Endothelial cell of umbilical vein (primary cell): Measurements from ENCODE around the gene ANKRD31. TPM values are rescaled to one million over a fixed set of nuclear protein-coding genes. Genes with fewer than 3 reads are reported as not detected.

Source experiments
- BruUV-seq: library from RNA; stranded (reverse); fragments of 400-500 nt; replicated peaks from 2 replicates; lab custom pipeline; 2021; lab: Mats Ljungman, UMichigan
- CTCF ChIA-PET: fragments of 300-600, 350-600 bp; sonication (Branson Sonifier 250); formaldehyde crosslinking; loops from one replicate; lab custom pipeline; 2021; ENCODE audit warnings: antibody characterized with exemption, inconsistent platforms; lab: Charles Lee
- POLR2A ChIA-PET: fragments of 300-600, 350-600 bp; sonication (Branson Sonifier 250); formaldehyde crosslinking; loops from one replicate; lab custom pipeline; 2021; ENCODE audit warnings: antibody characterized with exemption, inconsistent platforms; lab: Charles Lee
- DNase-seq: peaks from one replicate; pipeline ENCODE4 v3.0.0-alpha.2; 2011; ENCODE audit warnings: low read depth, low spot score
- FAIRE-seq: peaks from 2 replicates; lab custom pipeline; 2011; peaks lifted over from hg19 to GRCh38; lab: Jason Lieb, UNC
- H2AFZ ChIP-seq: 2 replicates; pipeline ENCODE4 v1.6.0; 2012; ENCODE audit warnings: low read depth, low read length, control low read depth, inconsistent platforms
- H3K27ac ChIP-seq: 2 replicates; pipeline ENCODE4 v1.5.1; 2011; ENCODE audit warnings: low read depth, mild to moderate bottlenecking, control low read depth, low read length, moderate library complexity; ENCODE audit not compliant: insufficient read depth
- H3K27me3 ChIP-seq, 2 experiments: 2 replicates each; pipeline versions ENCODE4 v1.6.0 to v1.6.1; 2011; ENCODE audit warnings: low read length in 2 of 2, mixed read lengths in 1 of 2; ENCODE audit not compliant: control insufficient read depth in 2 of 2, insufficient read depth in 2 of 2
- H3K36me3 ChIP-seq, 2 experiments: 2 replicates in 1 of 2; 3 replicates in 1 of 2; pipeline ENCODE4 v1.5.1; 2011; ENCODE audit warnings: low read length in 2 of 2, mild to moderate bottlenecking in 1 of 2, moderate library complexity in 1 of 2; ENCODE audit not compliant: control insufficient read depth in 2 of 2, insufficient read depth in 2 of 2; ENCODE audit errors: extremely low read depth in 1 of 2
- H3K4me1 ChIP-seq: 3 replicates; pipeline ENCODE4 v1.5.1; 2011; ENCODE audit warnings: mild to moderate bottlenecking, low read length; ENCODE audit not compliant: control insufficient read depth, insufficient read depth; ENCODE audit errors: extremely low read depth
- H3K4me2 ChIP-seq: 2 replicates; pipeline ENCODE4 v1.6.1; 2011; ENCODE audit warnings: low read length, control low read depth, mixed read lengths; ENCODE audit not compliant: insufficient read depth
- H3K4me3 ChIP-seq, 3 experiments: fragments of 200-600 bp in 1 of 3; sonication (generic), shearing (Covaris generic) in 1 of 3; replicated peaks in 1 of 3; 2 replicates each; pipeline ENCODE4 v1.5.1; 2011 to 2016; ENCODE audit warnings: control low read depth in 3 of 3, low read length in 3 of 3, mild to moderate bottlenecking in 2 of 3, inconsistent platforms in 1 of 3, low read depth in 1 of 3, moderate library complexity in 1 of 3; ENCODE audit not compliant: insufficient read depth in 1 of 3
- H3K79me2 ChIP-seq: 2 replicates; pipeline ENCODE4 v1.6.0; 2012; ENCODE audit warnings: low read length, inconsistent platforms; ENCODE audit not compliant: control insufficient read depth, insufficient read depth
- H3K9ac ChIP-seq: replicated peaks from 2 replicates; pipeline ENCODE3; 2011; ENCODE audit warnings: low read length, control low read depth; ENCODE audit not compliant: insufficient read depth; ENCODE audit errors: extremely low read depth
- H3K9me1 ChIP-seq: replicated peaks from 3 replicates; pipeline ENCODE4 v1.6.0; 2011; ENCODE audit warnings: mild to moderate bottlenecking, low read length; ENCODE audit not compliant: control insufficient read depth, insufficient read depth; ENCODE audit errors: extremely low read depth
- H3K9me3 ChIP-seq: replicated peaks from 2 replicates; pipeline ENCODE4 v1.5.1; 2012; ENCODE audit warnings: low read length, inconsistent platforms; ENCODE audit not compliant: control insufficient read depth, insufficient read depth
- H4K20me1 ChIP-seq: replicated peaks from 2 replicates; pipeline ENCODE3; 2011; ENCODE audit warnings: mild to moderate bottlenecking, low read length; ENCODE audit not compliant: control insufficient read depth, insufficient read depth; ENCODE audit errors: extremely low read depth
- CTCF ChIP-seq, 2 donors: IDR thresholded peaks; 1 replicate in 1 of 2; 2 replicates in 1 of 2; pipeline ENCODE4 v1.5.1; 2011; ENCODE audit warnings: low read length in 2 of 2, mild to moderate bottlenecking in 2 of 2, moderate library complexity in 2 of 2, control low read depth in 1 of 2, inconsistent platforms in 1 of 2, low read depth in 1 of 2; ENCODE audit not compliant: insufficient read depth in 1 of 2; ENCODE audit errors: extremely low read depth in 1 of 2
- EZH2 ChIP-seq: IDR thresholded peaks from 2 replicates; pipeline ENCODE4 v1.6.1; 2012; ENCODE audit warnings: borderline replicate concordance, low read depth, mild to moderate bottlenecking, moderate library complexity, low read length, inconsistent platforms; ENCODE audit not compliant: severe bottlenecking
- FOS ChIP-seq: IDR thresholded peaks from 2 replicates; pipeline ENCODE4 v1.6.1; 2011; ENCODE audit warnings: mild to moderate bottlenecking, low read length, moderate library complexity, borderline replicate concordance; ENCODE audit not compliant: insufficient read depth
- GATA2 ChIP-seq: IDR thresholded peaks from 2 replicates; pipeline ENCODE4 v1.7.0; 2011; ENCODE audit warnings: low read depth, mild to moderate bottlenecking, moderate library complexity, mixed read lengths, low read length; ENCODE audit not compliant: insufficient read length, insufficient read depth
- JUN ChIP-seq: IDR thresholded peaks from 2 replicates; pipeline ENCODE4 v1.6.1; 2011; ENCODE audit warnings: borderline replicate concordance, low read depth; ENCODE audit not compliant: insufficient read length, insufficient read depth
- MAX ChIP-seq: IDR thresholded peaks from 2 replicates; pipeline ENCODE4 v1.6.1; 2011; ENCODE audit not compliant: insufficient read depth, insufficient read length
- MYC ChIP-seq: IDR thresholded peaks from one replicate; pipeline ENCODE4 v1.6.1; 2011; ENCODE audit warnings: mild to moderate bottlenecking, low read depth, low read length
- POLR2A ChIP-seq: IDR thresholded peaks from 2 replicates; pipeline ENCODE4 v1.6.1; 2012; ENCODE audit warnings: low read depth, mild to moderate bottlenecking, control low read depth, low read length
- POLR2AphosphoS5 ChIP-seq: IDR thresholded peaks from 2 replicates; pipeline ENCODE4 v1.6.1; 2012; ENCODE audit warnings: low read depth, mild to moderate bottlenecking, control low read depth, low read length, moderate library complexity; ENCODE audit not compliant: insufficient read depth
- dilution Hi-C: fragments of 300-500 bp; cut with MboI; formaldehyde crosslinking; loops from one replicate; pipeline ENCODE4 v1.15.0; 2019; ENCODE audit warnings: low sequenced_read_pairs; ENCODE audit not compliant: extremely low pct_ligation_motif_present
- intact Hi-C: fragments of 100-400 bp; cut with micrococcal nuclease; formaldehyde crosslinking; loops from one replicate; pipeline ENCODE4 v1.10.0; 2022
- polyA plus RNA-seq, 4 experiments: library from polyadenylated mRNA; depleted of rRNA in 3 of 4; stranded (reverse) in 3 of 4; unstranded in 1 of 4; fragments of >200 nt; gene quantifications; 2 replicates each; pipeline versions ENCODE4 v1.2.1 to v1.2.3, GENCODE V29; 2011 to 2012; ENCODE audit warnings: missing spikeins in 1 of 4
- total RNA-seq: library from RNA; stranded (reverse); gene quantifications from 2 replicates; pipeline ENCODE4 v1.2.3, GENCODE V29; 2021

The ANKRD31 gene
- total and polyA plus RNA-seq, 2 donors (not counting 3 experiments of a cell fraction or from before 2014, with no cell fraction given): not detected

GRCh38 chr5:75091597-75091996 is 145.1 kb downstream of the ANKRD31 start:
- Histone ChIP-seq H3K4me3 (no peak overlapping the region), H3K9ac (no peak overlapping the region), H3K4me1 (no peaks in the 10 kb centered on the region), H3K9me3 (no peaks in the 10 kb centered on the region), H3K27me3 (peaks cover 6 to 14% of the 10 kb centered on the region in 2 experiments), H3K36me3 (no peaks in the 10 kb centered on the region), H3K9me1 (no peaks in the 10 kb centered on the region), H2AFZ (no peak overlapping the region), H3K79me2 (no peaks in the 10 kb centered on the region), H4K20me1 (no peaks in the 10 kb centered on the region), H3K4me2 (no peak overlapping the region), H3K27ac (no peak overlapping the region)
- intact Hi-C loops (no loop called here), dilution Hi-C loops (no loop called here)
- TF ChIP-seq MAX (no peak), JUN (no peak), MYC (no peak), GATA2 (no peak), FOS (no peak)
- no peak for FAIRE-seq
- no TSS peak for BruUV-seq
- POLR2A ChIA-PET: no interaction called here
- CTCF ChIA-PET: interaction anchor here (1.1 kb wide), 1 partner anchor 19 kb away, joined by 3 read pairs; no protein-coding TSS in a partner anchor
- no peak for DNase-seq

- CTCF ChIA-PET: interaction anchor here (0.9 kb wide), 1 partner anchor 17 kb away, joined by 3 read pairs; no protein-coding TSS in a partner anchor
- FAIRE-seq: no peak
- TF ChIP-seq POLR2A (no peak), CTCF (IDR thresholded peaks at IDR 0.05; ENCODE audit: extremely low read depth in 1 of 2, insufficient read depth in 1 of 2, low read depth in 1 of 2, low read length in 2 of 2) (no peak), JUN (no peak), GATA2 (no peak), POLR2AphosphoS5 (no peak), FOS (no peak), MYC (no peak), EZH2 (no peak), MAX (no peak)
Observed at GRCh38 chr5:75089662-75090061, 147.0 kb downstream of the ANKRD31 start.

More at GRCh38 chr5:75089662-75090061, 147.0 kb downstream of the ANKRD31 start:
- no peaks in the 10 kb centered on the region for H3K36me3 ChIP-seq
- POLR2A ChIA-PET: no interaction called here
- intact Hi-C loops: no loop called here
- H3K9me3 ChIP-seq: no peaks in the 10 kb centered on the region
- no peaks in the 10 kb centered on the region for H4K20me1 ChIP-seq
- dilution Hi-C loops: no loop called here
- no peaks in the 10 kb centered on the region for H3K9me1 ChIP-seq
- DNase-seq: no peak
- no peak overlapping the region for H3K4me3 ChIP-seq
- H3K79me2 ChIP-seq: no peaks in the 10 kb centered on the region
- no peaks in the 10 kb centered on the region for H3K4me1 ChIP-seq
- H3K9ac ChIP-seq: no peak overlapping the region
- H2AFZ ChIP-seq: no peak overlapping the region
- BruUV-seq: no TSS peak
- H3K27me3 ChIP-seq: peaks cover 6 to 14% of the 10 kb centered on the region in 2 experiments
- no peak overlapping the region for H3K4me2 ChIP-seq
- H3K27ac ChIP-seq: no peak overlapping the region
